GM23338 (cell line): ENCODE results near the gene SSR4. TPM values are rescaled to one million over a fixed set of nuclear protein-coding genes. Genes with fewer than 3 reads are reported as not detected.

Source experiments
- ATAC-seq: fragments of 200-7000 bp; cut with Tn5 transposase; 3 replicates; pipeline ENCODE4 v1.9.1; 2020
- DNase-seq: peaks from one replicate; pipeline ENCODE4 v3.0.0-alpha.2; 2015; ENCODE audit warnings: low spot score
- H2AFZ ChIP-seq: fragments of 200-600 bp; sonication (generic); 2 replicates; pipeline ENCODE4 v1.8.0; 2016; ENCODE audit warnings: antibody characterized with exemption, mild to moderate bottlenecking, moderate library complexity
- H3F3A ChIP-seq: fragments of 200-600 bp; sonication (generic); replicated peaks from 2 replicates; pipeline ENCODE4 v1.8.0; 2017; ENCODE audit warnings: antibody characterized with exemption, mixed run types, low read depth
- H3K27ac ChIP-seq: fragments of 200-600 bp; sonication (generic); 2 replicates; pipeline ENCODE4 v1.6.1; 2016; ENCODE audit warnings: low read depth
- H3K27me3 ChIP-seq: fragments of 200-600 bp; sonication (generic); 2 replicates; pipeline ENCODE4 v1.8.0; 2016; ENCODE audit warnings: mild to moderate bottlenecking, mixed run types, moderate library complexity; ENCODE audit not compliant: insufficient read depth
- H3K36me3 ChIP-seq: fragments of 200-600 bp; sonication (generic); 2 replicates; pipeline ENCODE4 v1.8.0; 2016; ENCODE audit warnings: mild to moderate bottlenecking; ENCODE audit not compliant: insufficient read depth
- H3K4me1 ChIP-seq: fragments of 200-600 bp; sonication (generic); 2 replicates; pipeline ENCODE4 v1.8.0; 2016; ENCODE audit warnings: mild to moderate bottlenecking, moderate library complexity; ENCODE audit not compliant: insufficient read depth
- H3K4me2 ChIP-seq: fragments of 200-600 bp; sonication (generic); 2 replicates; pipeline ENCODE4 v1.7.1; 2017; ENCODE audit warnings: mixed run types
- H3K4me3 ChIP-seq: fragments of 200-600 bp; sonication (generic); 2 replicates; pipeline ENCODE4 v1.6.1; 2016; ENCODE audit warnings: mixed run types
- H3K79me2 ChIP-seq: fragments of 200-600 bp; sonication (generic); replicated peaks from 2 replicates; pipeline ENCODE4 v1.8.0; 2017; ENCODE audit warnings: mild to moderate bottlenecking; ENCODE audit not compliant: insufficient read depth
- H3K9me2 ChIP-seq: fragments of 200-600 bp; sonication (generic); 2 replicates; pipeline ENCODE4 v1.8.0; 2017; ENCODE audit not compliant: insufficient read depth
- H4K20me1 ChIP-seq: fragments of 200-600 bp; sonication (generic); replicated peaks from 2 replicates; pipeline ENCODE4 v1.8.0; 2017; ENCODE audit warnings: mild to moderate bottlenecking; ENCODE audit not compliant: insufficient read depth
- H3K27ac Mint-ChIP-seq: 2 replicates; pipeline ENCODE4 v1.8.0; 2020; ENCODE audit warnings: inconsistent platforms, mild to moderate bottlenecking, moderate library complexity, mixed read lengths
- H3K27me3 Mint-ChIP-seq: 3 replicates; pipeline ENCODE4 v1.8.0; 2022; ENCODE audit warnings: low read depth, mild to moderate bottlenecking, moderate library complexity, mixed read lengths, inconsistent platforms; ENCODE audit not compliant: insufficient read depth, poor library complexity
- H3K36me3 Mint-ChIP-seq: 3 replicates; pipeline ENCODE4 v1.8.0; 2021; ENCODE audit warnings: low read depth, mild to moderate bottlenecking, inconsistent platforms, moderate library complexity, mixed read lengths
- H3K4me1 Mint-ChIP-seq: 3 replicates; pipeline ENCODE4 v1.8.0; 2020; ENCODE audit warnings: mild to moderate bottlenecking, inconsistent platforms, mixed read lengths
- H3K4me3 Mint-ChIP-seq: 3 replicates; pipeline ENCODE4 v1.8.0; 2021; ENCODE audit warnings: moderate library complexity, mild to moderate bottlenecking, inconsistent platforms, mixed read lengths
- H3K9me3 Mint-ChIP-seq: 3 replicates; pipeline ENCODE4 v1.8.0; 2020; ENCODE audit warnings: moderate library complexity, mild to moderate bottlenecking, inconsistent platforms, mixed read lengths
- CTCF ChIP-seq, 2 experiments: fragments of 200-600 bp in 1 of 2; sonication (generic) in 1 of 2; conservative IDR thresholded peaks; 2 replicates each; pipeline versions ENCODE4 v1.5.1 to v1.6.1; 2016 to 2017; ENCODE audit warnings: antibody characterized with exemption in 2 of 2, low read depth in 2 of 2, mild to moderate bottlenecking in 2 of 2, moderate library complexity in 1 of 2
- ETS1 ChIP-seq: IDR thresholded peaks from 2 replicates; pipeline ENCODE4 v1.6.1; 2016; ENCODE audit warnings: antibody characterized with exemption
- EZH2 ChIP-seq: fragments of 200-600 bp; sonication (generic); IDR thresholded peaks from one replicate; pipeline ENCODE4 v1.8.0; 2017; ENCODE audit warnings: antibody characterized with exemption, mild to moderate bottlenecking, low read depth; ENCODE audit not compliant: unreplicated experiment
- EZH2phosphoT487 ChIP-seq: fragments of 200-600 bp; sonication (generic); IDR thresholded peaks from one replicate; pipeline ENCODE4 v1.8.1; 2018; ENCODE audit warnings: antibody characterized with exemption; ENCODE audit not compliant: unreplicated experiment
- JUNB ChIP-seq: IDR thresholded peaks from one replicate; pipeline ENCODE4 v1.6.1; 2016; ENCODE audit warnings: antibody characterized with exemption; ENCODE audit not compliant: unreplicated experiment
- REST ChIP-seq: IDR thresholded peaks from one replicate; pipeline ENCODE4 v1.6.1; 2018; ENCODE audit warnings: antibody characterized with exemption; ENCODE audit not compliant: unreplicated experiment
- ZNF114 ChIP-seq: fragments of 250-450 bp; sonication (Bioruptor Pico); IDR thresholded peaks from 2 replicates; pipeline ENCODE4 v1.5.0; 2020; ENCODE audit warnings: mild to moderate bottlenecking, moderate library complexity
- ZNF462 ChIP-seq: fragments of 250-450 bp; sonication (Bioruptor Pico); IDR thresholded peaks from 2 replicates; pipeline ENCODE4 v1.5.0; 2020; ENCODE audit warnings: mild to moderate bottlenecking, moderate library complexity
- polyA plus RNA-seq: library from polyadenylated mRNA; unstranded; fragments of >200 nt; fragmentation: Nextera tagmentation; extraction: Ambion mirVana; gene quantifications from 2 replicates; pipeline ENCODE4 v1.2.1, GENCODE V29; 2016
- total RNA-seq: library from RNA; depleted of rRNA; stranded (reverse); fragments of >200 nt; shearing (Covaris generic); gene quantifications from 2 replicates; pipeline ENCODE4 v1.2.3, GENCODE V29; 2014

SSR4 gene
- total and polyA plus RNA-seq, 2 experiments from 2014 or later: 107 to 352 TPM

GRCh38 chrX:153813161-153813560 lies 18.7 kb downstream of the SSR4 start:
- no peak for DNase-seq
- Histone ChIP-seq H3K4me2 (no peak overlapping the region), H3K27me3 (no peaks in the 10 kb centered on the region), H3F3A (no peaks in the 10 kb centered on the region), H3K27ac (no peak overlapping the region; the same call in 1 of the 2 replicates), H2AFZ (no peak overlapping the region), H3K4me3 (no peak overlapping the region), H3K36me3 (no peaks in the 10 kb centered on the region), H3K79me2 (peaks cover 96% of the 10 kb centered on the region), H3K9me2 (no peaks in the 10 kb centered on the region), H4K20me1 (peaks cover 10% of the 10 kb centered on the region), H3K4me1 (peaks cover 28% of the 10 kb centered on the region)
- Mint-ChIP-seq H3K27me3 (peaks cover 7% of the 10 kb centered on the region), H3K27ac (no peak overlapping the region), H3K4me1 (peaks cover 55% of the 10 kb centered on the region), H3K9me3 (no peaks in the 10 kb centered on the region), H3K36me3 (peaks cover 21% of the 10 kb centered on the region; the same call in 2 of the 3 replicates), H3K4me3 (no peak overlapping the region; the same call in 2 of the 3 replicates)
- no peak for ATAC-seq
- TF ChIP-seq CTCF (conservative IDR thresholded peaks at IDR 0.05; ENCODE audit: low read depth in 2 of 2): no peak
- TF ChIP-seq ZNF114 (CRISPR knock-in tag): no peak
- no peak for TF ChIP-seq EZH2phosphoT487
- no peak for TF ChIP-seq ETS1
- TF ChIP-seq JUNB: no peak
- no peak for TF ChIP-seq REST
- TF ChIP-seq EZH2: no peak
- TF ChIP-seq ZNF462 (CRISPR knock-in tag): no peak
